GM21390 (cell line): ENCODE data around the gene FKBP5.
A peak's percentile ranks its signal among the peaks of the same experiment; 100 is the strongest.
"Not testable (repeated sequence)": the region's sequence is repeated elsewhere in the genome, so short reads cannot be mapped to it uniquely, and the experiment has no call there.

Source experiments
- ATAC-seq: cut with Tn5 transposase; IDR thresholded peaks from one replicate; pipeline ENCODE4 v1.9.1; 2021; ENCODE audit not compliant: unreplicated experiment

The FKBP5 gene

GRCh38 chr6:35691027-35691824, 2.5 kb upstream of the FKBP5 start:
- ATAC-seq, result no peak

- no peak for ATAC-seq
Observed at GRCh38 chr6:35690484-35690883, 1.8 kb upstream of the FKBP5 start.

- ATAC-seq, result not testable (repeated sequence)
Observed at GRCh38 chr6:35690006-35690405, 1.3 kb upstream of the FKBP5 start.

GRCh38 chr6:35687658-35688604, 784 bp downstream of the FKBP5 start:
- peak; percentile 42 for ATAC-seq

GRCh38 chr6:35686873-35687555, 1.7 kb downstream of the FKBP5 start:
- no peak for ATAC-seq

- ATAC-seq, result no peak
Observed at GRCh38 chr6:35686436-35686835, 2.3 kb downstream of the FKBP5 start.

- no peak for ATAC-seq
Observed at GRCh38 chr6:35683267-35683666, 5.4 kb downstream of the FKBP5 start.

GRCh38 chr6:35681298-35681697, 7.4 kb downstream of the FKBP5 start:
- ATAC-seq, result no peak

GRCh38 chr6:35679399-35679798, 9.3 kb downstream of the FKBP5 start:
- no peak for ATAC-seq

GRCh38 chr6:35678814-35679213, 9.9 kb downstream of the FKBP5 start:
- no peak for ATAC-seq

GRCh38 chr6:35678021-35678654, 10.6 kb downstream of the FKBP5 start:
- no peak for ATAC-seq

- ATAC-seq, result no peak
Observed at GRCh38 chr6:35677456-35677855, 11.3 kb downstream of the FKBP5 start.

- ATAC-seq, result no peak
Observed at GRCh38 chr6:35675871-35676459, 12.8 kb downstream of the FKBP5 start.

GRCh38 chr6:35674594-35674993, 14.1 kb downstream of the FKBP5 start:
- ATAC-seq, result no peak

GRCh38 chr6:35673755-35674154, 15.0 kb downstream of the FKBP5 start:
- no peak for ATAC-seq

- not testable (repeated sequence) for ATAC-seq
Observed at GRCh38 chr6:35673284-35673666, 15.4 kb downstream of the FKBP5 start.

GRCh38 chr6:35670453-35670852, 18.3 kb downstream of the FKBP5 start:
- ATAC-seq, result not testable (repeated sequence)

GRCh38 chr6:35669451-35670045, 19.2 kb downstream of the FKBP5 start:
- peak; percentile 51 for ATAC-seq

GRCh38 chr6:35668744-35669450, 19.8 kb downstream of the FKBP5 start:
- peak; percentile 4 for ATAC-seq
